HG03139 (cell line): ENCODE data around the gene SEC11A.
"Not testable (repeated sequence)": the region's sequence is repeated elsewhere in the genome, so short reads cannot be mapped to it uniquely, and the experiment has no call there.

Experiments used
- ATAC-seq: cut with Tn5 transposase; IDR thresholded peaks from one replicate; pipeline ENCODE4 v1.9.1; 2021; ENCODE audit not compliant: unreplicated experiment

The SEC11A gene

GRCh38 chr15:84716036-84716732 is at the start of gene SEC11A:
TSS of gene SEC11A (minus strand) at chr15:84716139. CDS start at chr15:84716075, 64 bp downstream.
- ATAC-seq = peak; percentile 94

- ATAC-seq = no peak
These were observed 49.7 kb upstream of the SEC11A start for GRCh38 chr15:84765675-84766074.

GRCh38 chr15:84764989-84765388 is 49.0 kb upstream of the SEC11A start:
- ATAC-seq = no peak

- no peak for ATAC-seq
These were observed 48.6 kb upstream of the SEC11A start for GRCh38 chr15:84764585-84764984.

- no peak for ATAC-seq
These were observed 47.1 kb upstream of the SEC11A start for GRCh38 chr15:84762840-84763572.

- peak; percentile 56 for ATAC-seq
These were observed 45.7 kb upstream of the SEC11A start for GRCh38 chr15:84761607-84762131.

- ATAC-seq = no peak
These were observed 44.3 kb upstream of the SEC11A start for GRCh38 chr15:84760219-84760618.

GRCh38 chr15:84759018-84759417 is 43.1 kb upstream of the SEC11A start:
- ATAC-seq = no peak

- no peak for ATAC-seq
These were observed 40.0 kb upstream of the SEC11A start for GRCh38 chr15:84755736-84756527.

- ATAC-seq = not testable (repeated sequence)
These were observed 39.0 kb upstream of the SEC11A start for GRCh38 chr15:84754889-84755288.

- ATAC-seq = no peak
These were observed 36.8 kb upstream of the SEC11A start for GRCh38 chr15:84752700-84753099.

GRCh38 chr15:84752195-84752594 is 36.3 kb upstream of the SEC11A start:
- no peak for ATAC-seq

- not testable (repeated sequence) for ATAC-seq
These were observed 35.8 kb upstream of the SEC11A start for GRCh38 chr15:84751721-84752120.

- peak; percentile 30 for ATAC-seq
These were observed 34.7 kb upstream of the SEC11A start for GRCh38 chr15:84750583-84751092.

GRCh38 chr15:84749111-84749991 is 33.4 kb upstream of the SEC11A start:
- peak; percentile 2 for ATAC-seq

GRCh38 chr15:84748274-84749110 is 32.6 kb upstream of the SEC11A start, which contains the start of gene ZNF592:
TSS of gene ZNF592 (plus strand) at chr15:84748592. CDS start at chr15:84782676, 34,084 bp downstream.
- peak; percentile 48 for ATAC-seq

- ATAC-seq = peak; percentile 45
These were observed 31.7 kb upstream of the SEC11A start for GRCh38 chr15:84747416-84748273.

- no peak for ATAC-seq
These were observed 25.2 kb upstream of the SEC11A start for GRCh38 chr15:84741121-84741520.
